H1 (cell line): ENCODE results near the gene C5. TPM values are rescaled to one million over a fixed set of nuclear protein-coding genes. Genes with fewer than 3 reads are reported as not detected.

Experiments used
- CHD1 ChIP-seq: IDR thresholded peaks from 2 replicates; pipeline ENCODE4 v1.6.1; 2012; ENCODE audit warnings: low read depth, low read length, improper control_type of control experiment
- CHD7 ChIP-seq: fragments of 300-600 bp; sonication (generic); IDR thresholded peaks from 2 replicates; pipeline ENCODE4 v1.7.1; 2012; ENCODE audit warnings: low read length, moderate library complexity, mild to moderate bottlenecking, inconsistent platforms; ENCODE audit not compliant: insufficient replicate concordance
- FOSL1 ChIP-seq: IDR thresholded peaks from 2 replicates; pipeline ENCODE4 v1.6.1; 2011; ENCODE audit warnings: mild to moderate bottlenecking, low read depth, low read length, moderate library complexity; ENCODE audit not compliant: insufficient read depth
- polyA plus RNA-seq, 7 experiments: library from polyadenylated mRNA; depleted of rRNA in 3 of 7; stranded (reverse) in 5 of 7; unstranded in 2 of 7; fragments of >200 nt in 5 of 7; fragments of 200-250 nt in 2 of 7; gene quantifications; 1 replicate in 5 of 7; 2 replicates in 1 of 7; 4 replicates in 1 of 7; pipeline versions ENCODE4 v1.2.1 to v1.2.3, GENCODE V29; 2011 to 2013; ENCODE audit warnings: missing spikeins in 2 of 7, mixed read lengths in 2 of 7
- total RNA-seq: library from RNA; stranded (reverse); fragmentation: NEBNext Ultra II Directional; extraction: Animal tissue kit (Norgen Biotek cat#: 25700); gene quantifications from 2 replicates; pipeline ENCODE4 v1.2.1, GENCODE V29; 2021

C5 gene
- total and polyA plus RNA-seq, 2 of the 8 experiments (the other 6 are each of a cell fraction or from before 2014, with no cell fraction given) = 0.24 to 0.35 TPM

GRCh38 chr9:121055642-121056143 lies 5.6 kb upstream of the C5 start (continued):
- TF ChIP-seq CHD1 (no peak), FOSL1 (no peak), CHD7 (no peak)
